IMR-90 (cell line): ENCODE measurements around the gene SLC7A7. TPM values are rescaled to one million over a fixed set of nuclear protein-coding genes. Genes with fewer than 3 reads are reported as not detected.
A peak's percentile ranks its signal among the peaks of the same experiment; 100 is the strongest.

Experiments used
- ATAC-seq: fragments of 200-7000 bp; cut with Tn5 transposase; 2 replicates; pipeline ENCODE4 v1.9.1; 2020; ENCODE audit warnings: low read depth, mild to moderate bottlenecking, moderate library complexity
- BruUV-seq: library from RNA; stranded (reverse); fragments of 400-500 nt; replicated peaks from 2 replicates; lab custom pipeline; 2021; lab: Mats Ljungman, UMichigan
- CTCF ChIA-PET: fragments of 300-600 bp; formaldehyde crosslinking; extraction: SDS; loops from one replicate; lab custom pipeline; 2021; ENCODE audit warnings: antibody characterized with exemption; lab: Yijun Ruan, JAX
- POLR2A ChIA-PET: fragments of 300-600 bp; sonication (Branson Sonifier 250); formaldehyde crosslinking; loops from one replicate; lab custom pipeline; 2022; ENCODE audit warnings: antibody characterized with exemption; ENCODE audit not compliant: unreplicated experiment; lab: Charles Lee
- DNase-seq: peaks from one replicate; pipeline ENCODE4 v3.0.0; 2013
- H2AFZ ChIP-seq: replicated peaks from 2 replicates; pipeline ENCODE3; 2013; ENCODE audit warnings: low read length, mild to moderate bottlenecking; ENCODE audit not compliant: poor library complexity
- H2AK5ac ChIP-seq: 2 replicates; pipeline ENCODE4 v1.6.1; 2013; ENCODE audit warnings: low read depth, low read length, inconsistent platforms
- H2AK9ac ChIP-seq: replicated peaks from 2 replicates; pipeline ENCODE3; 2013; ENCODE audit warnings: mild to moderate bottlenecking, low read depth, low read length, moderate library complexity; ENCODE audit not compliant: poor library complexity
- H2BK120ac ChIP-seq: 2 replicates; pipeline ENCODE4 v1.6.1; 2013; ENCODE audit warnings: low read depth, low read length, inconsistent platforms
- H2BK15ac ChIP-seq: 3 replicates; pipeline ENCODE4 v1.6.1; 2013; ENCODE audit warnings: low read depth, low read length, inconsistent platforms
- H2BK20ac ChIP-seq: 2 replicates; pipeline ENCODE4 v1.6.1; 2013; ENCODE audit warnings: low read depth, mild to moderate bottlenecking, inconsistent platforms, low read length, moderate library complexity
- H2BK5ac ChIP-seq: 2 replicates; pipeline ENCODE4 v1.6.1; 2013; ENCODE audit warnings: mild to moderate bottlenecking, low read depth, low read length, inconsistent platforms; ENCODE audit not compliant: poor library complexity, severe bottlenecking
- H3K14ac ChIP-seq: replicated peaks from 2 replicates; pipeline ENCODE4 v1.6.1; 2013; ENCODE audit warnings: low read depth, low read length, inconsistent platforms
- H3K18ac ChIP-seq: 2 replicates; pipeline ENCODE4 v1.6.1; 2013; ENCODE audit warnings: low read depth, low read length, control low read depth
- H3K23ac ChIP-seq: 2 replicates; pipeline ENCODE4 v1.6.1; 2013; ENCODE audit warnings: low read depth, low read length, inconsistent platforms
- H3K27ac ChIP-seq: 2 replicates; pipeline ENCODE4 v1.5.1; 2013; ENCODE audit warnings: mild to moderate bottlenecking, control low read depth, low read length; ENCODE audit not compliant: insufficient read depth
- H3K27me3 ChIP-seq: 2 replicates; pipeline ENCODE4 v1.6.1; 2013; ENCODE audit warnings: low read length; ENCODE audit not compliant: control insufficient read depth, insufficient read depth
- H3K36me3 ChIP-seq: 2 replicates; pipeline ENCODE4 v1.6.1; 2013; ENCODE audit warnings: low read length, mixed read lengths; ENCODE audit not compliant: control insufficient read depth, insufficient read depth
- H3K4ac ChIP-seq: 2 replicates; pipeline ENCODE4 v1.6.1; 2013; ENCODE audit warnings: low read depth, low read length, inconsistent platforms
- H3K4me1 ChIP-seq: 2 replicates; pipeline ENCODE4 v1.6.1; 2013; ENCODE audit warnings: low read length, mixed read lengths; ENCODE audit not compliant: control insufficient read depth, insufficient read depth
- H3K4me2 ChIP-seq: 2 replicates; pipeline ENCODE4 v1.6.1; 2013; ENCODE audit warnings: low read depth, mild to moderate bottlenecking, control low read depth, low read length, moderate library complexity
- H3K4me3 ChIP-seq: 2 replicates; pipeline ENCODE4 v1.5.1; 2013; ENCODE audit warnings: low read depth, mild to moderate bottlenecking, control low read depth, low read length, moderate library complexity; ENCODE audit not compliant: insufficient read depth
- H3K56ac ChIP-seq: 2 replicates; pipeline ENCODE4 v1.6.1; 2013; ENCODE audit warnings: low read length, inconsistent platforms; ENCODE audit not compliant: insufficient read depth; ENCODE audit errors: extremely low read depth
- H3K79me1 ChIP-seq, 2 experiments: 2 replicates each; pipeline ENCODE4 v1.6.1; 2013; ENCODE audit warnings: low read length in 2 of 2, inconsistent platforms in 1 of 2, low read depth in 1 of 2
- H3K9ac ChIP-seq: 2 replicates; pipeline ENCODE4 v1.6.1; 2013; ENCODE audit warnings: low read depth, low read length, control low read depth
- H3K9me1 ChIP-seq: 2 replicates; pipeline ENCODE4 v1.6.1; 2013; ENCODE audit warnings: low read length, inconsistent platforms; ENCODE audit not compliant: insufficient read depth
- H3K9me3 ChIP-seq: 2 replicates; pipeline ENCODE4 v1.6.1; 2013; ENCODE audit warnings: low read length; ENCODE audit not compliant: control insufficient read depth, insufficient read depth
- H4K20me1 ChIP-seq: 2 replicates; pipeline ENCODE4 v1.6.1; 2013; ENCODE audit warnings: low read length, inconsistent platforms; ENCODE audit not compliant: insufficient read depth
- H4K5ac ChIP-seq: 2 replicates; pipeline ENCODE4 v1.6.1; 2013; ENCODE audit warnings: mild to moderate bottlenecking, low read depth, low read length, control low read depth
- H4K8ac ChIP-seq, 2 experiments: 2 replicates each; pipeline ENCODE4 v1.6.1; 2013; ENCODE audit warnings: low read depth in 2 of 2, low read length in 2 of 2, control low read depth in 1 of 2, inconsistent platforms in 1 of 2
- H4K91ac ChIP-seq: 2 replicates; pipeline ENCODE4 v1.6.1; 2013; ENCODE audit warnings: low read depth, low read length, inconsistent platforms; ENCODE audit not compliant: insufficient read depth
- BHLHE40 ChIP-seq: fragments of 150-350 bp; IDR thresholded peaks from 2 replicates; pipeline ENCODE4 v1.6.1; 2016; ENCODE audit warnings: mild to moderate bottlenecking, low read depth, low read length
- CEBPB ChIP-seq: IDR thresholded peaks from 2 replicates; pipeline ENCODE4 v1.6.1; 2012; ENCODE audit warnings: low read depth, low read length, improper control_type of control experiment
- CHD1 ChIP-seq: IDR thresholded peaks from 2 replicates; pipeline ENCODE4 v1.6.1; 2012; ENCODE audit warnings: low read depth, low read length, improper control_type of control experiment
- FOS ChIP-seq: fragments of 150-350 bp; IDR thresholded peaks from 2 replicates; pipeline ENCODE4 v1.6.1; 2016; ENCODE audit warnings: low read depth, low read length
- MAFK ChIP-seq: IDR thresholded peaks from 2 replicates; pipeline ENCODE4 v1.6.1; 2012; ENCODE audit warnings: low read depth, low read length, improper control_type of control experiment
- MAZ ChIP-seq: IDR thresholded peaks from 2 replicates; pipeline ENCODE4 v1.6.1; 2012; ENCODE audit warnings: low read depth, mild to moderate bottlenecking, low read length, improper control_type of control experiment, moderate library complexity, borderline replicate concordance
- MXI1 ChIP-seq: IDR thresholded peaks from 2 replicates; pipeline ENCODE4 v1.6.1; 2012; ENCODE audit warnings: low read depth, mild to moderate bottlenecking, low read length, moderate library complexity, borderline replicate concordance
- NFE2L2 ChIP-seq: fragments of 150-350 bp; IDR thresholded peaks from 2 replicates; pipeline ENCODE4 v1.6.1; 2016; ENCODE audit warnings: low read depth, mild to moderate bottlenecking, low read length
- POLR2A ChIP-seq: IDR thresholded peaks from 2 replicates; pipeline ENCODE4 v1.6.1; 2012; ENCODE audit warnings: mild to moderate bottlenecking, low read depth, low read length
- RCOR1 ChIP-seq: IDR thresholded peaks from 2 replicates; pipeline ENCODE4 v1.6.1; 2012; ENCODE audit warnings: mild to moderate bottlenecking, low read length, improper control_type of control experiment; ENCODE audit not compliant: insufficient replicate concordance
- RFX5 ChIP-seq: IDR thresholded peaks from 2 replicates; pipeline ENCODE4 v1.8.0; 2012; ENCODE audit warnings: low read depth, mild to moderate bottlenecking, low read length, moderate library complexity
- WGBS, 2 experiments: methylation state at CpG; one replicate each; pipeline versions ENCODE4 v1.1.5 to v1.1.7; 2013; ENCODE audit warnings: missing lambda C conversion rate in 2 of 2; ENCODE audit not compliant: insufficient read length in 1 of 2; ENCODE audit errors: extremely low coverage in 2 of 2; 5-methylcytosine and 5-hydroxymethylcytosine counted together
- dilution Hi-C: fragments of 300-500 bp; cut with HindIII; formaldehyde crosslinking; loops from one replicate; pipeline ENCODE4 v1.14.3; 2018; ENCODE audit warnings: low sequenced_read_pairs; ENCODE audit not compliant: unreplicated experiment
- in situ Hi-C: fragments of 300-500 bp; cut with MboI; formaldehyde crosslinking; loops from 3 replicates; pipeline ENCODE4 v1.14.3; 2019; ENCODE audit warnings: low sequenced_read_pairs, inconsistent platforms, mixed read lengths
- intact Hi-C: fragments of 100-400 bp; cut with micrococcal nuclease; formaldehyde crosslinking; loops from 2 replicates; pipeline ENCODE4 v1.10.0; 2022
- polyA plus RNA-seq, 3 experiments: library from polyadenylated mRNA; depleted of rRNA; stranded (reverse); fragments of >200 nt; gene quantifications; 2 replicates each; pipeline ENCODE4 v1.2.3, GENCODE V29; 2012; ENCODE audit warnings: low replicate concordance in 1 of 3
- total RNA-seq: library from RNA; depleted of rRNA; stranded (reverse); fragments of >200 nt; gene quantifications from 2 replicates; pipeline ENCODE4 v1.2.3, GENCODE V29; 2012
- TF ChIP-seq, protein P1 (sequence below): fragments of 150-350 bp; IDR thresholded peaks from 2 replicates; pipeline ENCODE4 v1.6.1; 2017; ENCODE audit warnings: mild to moderate bottlenecking, antibody characterized with exemption, low read length, low read depth
- TF ChIP-seq, protein P2 (sequence below): fragments of 150-350 bp; IDR thresholded peaks from 2 replicates; pipeline ENCODE4 v1.6.1; 2016; ENCODE audit warnings: low read depth, mild to moderate bottlenecking, low read length, moderate library complexity, borderline replicate concordance
- TF ChIP-seq, protein P3 (sequence below): conservative IDR thresholded peaks from 2 replicates; pipeline ENCODE4 v1.5.1; 2012; ENCODE audit warnings: mild to moderate bottlenecking, low read depth, low read length, improper control_type of control experiment

Gene SLC7A7
- total and polyA plus RNA-seq, 2 of the 4 experiments (the other 2 are of a cell fraction) = 1.8 to 2.0 TPM

DNA sequence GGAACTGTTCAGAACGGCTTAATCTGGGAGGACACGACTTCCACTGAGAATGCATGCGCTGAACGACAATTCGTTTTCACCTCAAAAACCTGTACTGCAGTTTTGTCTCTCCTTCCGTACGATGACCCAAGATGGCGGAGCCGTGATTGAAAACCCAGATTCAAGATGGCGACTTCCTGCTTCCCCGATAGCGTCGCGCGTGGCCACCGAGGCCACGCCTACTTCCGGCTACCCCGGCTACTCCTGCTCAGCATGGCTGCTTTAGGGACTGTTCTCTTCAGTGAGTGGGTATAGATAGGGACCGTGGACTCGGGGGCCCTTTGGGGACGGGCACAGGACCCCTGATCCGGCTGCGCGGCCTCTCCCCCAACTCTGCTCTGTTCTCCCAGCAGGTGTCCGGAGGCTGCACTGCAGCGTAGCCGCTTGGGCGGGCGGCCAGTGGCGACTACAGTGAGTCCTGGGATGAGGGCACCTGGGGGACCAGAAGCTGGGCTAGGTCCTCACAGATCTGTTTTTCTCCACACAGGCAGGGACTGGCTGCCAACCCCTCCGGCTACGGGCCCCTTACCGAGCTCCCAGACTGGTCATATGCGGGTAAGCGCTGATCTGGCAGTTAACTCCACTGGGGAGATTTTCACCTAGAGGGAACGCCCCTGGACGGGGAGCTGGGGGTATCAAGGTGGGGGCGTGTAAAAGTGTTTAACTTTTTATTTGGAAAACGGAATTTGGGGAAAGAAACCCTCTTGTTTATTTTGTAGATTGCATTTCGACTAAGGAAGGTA is 14.6 kb upstream of the SLC7A7 start, which contains the start of gene MRPL52:
Gene MRPL52, plus strand, starts transcription at position 227 of the 782 bp plus-strand sequence. Its CDS starts 26 bp downstream, at position 253.
- Histone ChIP-seq H3K14ac (peak within 1 kb of the TSS; percentile 99), H3K4me2 (peak within 1 kb of the TSS; percentile 97), H3K4me1 (peaks cover 6% of the 10 kb centered on the region), H3K79me1 (peaks cover 14 to 30% of the 10 kb centered on the region in 2 experiments), H3K4ac (peak within 1 kb of the TSS; percentile 98), H3K23ac (peak within 1 kb of the TSS; percentile 95), H2AK9ac (peak within 1 kb of the TSS; percentile 96), H3K27ac (peak within 1 kb of the TSS; percentile 82), H3K27me3 (no peaks in the 10 kb centered on the region), H3K4me3 (peak within 1 kb of the TSS; percentile 95), H3K9ac (peak within 1 kb of the TSS; percentile 84), H2BK15ac (peak within 1 kb of the TSS; percentile 98; the same call in 2 of the 3 replicates), H3K36me3 (peaks cover 6% of the 10 kb centered on the region; the same call in 1 of the 2 replicates), H3K18ac (peak within 1 kb of the TSS; percentile 100), H3K9me1 (0 out of 2 replicates have a peak, but pooled peaks cover 4% of the 10 kb centered on the region), H2BK120ac (peak within 1 kb of the TSS; percentile 95), H2BK20ac (peak within 1 kb of the TSS; percentile 97), H3K56ac (peak within 1 kb of the TSS; percentile 83), H4K8ac (peak within 1 kb of the TSS; percentile 100), H3K9me3 (no peaks in the 10 kb centered on the region), H4K5ac (peak within 1 kb of the TSS; percentile 100), H4K20me1 (no peaks in the 10 kb centered on the region), H4K91ac (peak within 1 kb of the TSS; percentile 99), H2AK5ac (peak within 1 kb of the TSS; percentile 55), H2BK5ac (peak within 1 kb of the TSS; percentile 91), H2AFZ (peak within 1 kb of the TSS; percentile 93)
- POLR2A ChIA-PET = interaction anchor here (0.6 to 1.0 kb wide), 4 partner anchors 11 to 163 kb away, joined by 3 read pairs; no protein-coding TSS in a partner anchor
- DNase-seq (peak; percentile 87), ATAC-seq (peak; percentile 97)
- 0% methylated on average over 6 of the region's 41 CpGs; no CpG with 5 or more reads in 1 of the 2 experiments for WGBS, 2 experiments
- intact Hi-C loops (no loop called here), dilution Hi-C loops (no loop called here), in situ Hi-C loops (no loop called here)
- CTCF ChIA-PET = interaction anchor here (0.6 to 2.1 kb wide), 5 partner anchors 18 to 258 kb away, joined by 3 to 12 read pairs (median 5); no protein-coding TSS in a partner anchor
- BruUV-seq = no TSS peak
- TF ChIP-seq, protein P1, sequence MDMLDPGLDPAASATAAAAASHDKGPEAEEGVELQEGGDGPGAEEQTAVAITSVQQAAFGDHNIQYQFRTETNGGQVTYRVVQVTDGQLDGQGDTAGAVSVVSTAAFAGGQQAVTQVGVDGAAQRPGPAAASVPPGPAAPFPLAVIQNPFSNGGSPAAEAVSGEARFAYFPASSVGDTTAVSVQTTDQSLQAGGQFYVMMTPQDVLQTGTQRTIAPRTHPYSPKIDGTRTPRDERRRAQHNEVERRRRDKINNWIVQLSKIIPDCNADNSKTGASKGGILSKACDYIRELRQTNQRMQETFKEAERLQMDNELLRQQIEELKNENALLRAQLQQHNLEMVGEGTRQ = peak; percentile 16; the same call in 1 of the 2 replicates
- TF ChIP-seq NFE2L2 (no peak), BHLHE40 (no peak), MAFK (no peak), MXI1 (peak; percentile 89), FOS (no peak), MAZ (no peak), RFX5 (no peak), CHD1 (no peak), CEBPB (no peak), POLR2A (peak; percentile 85), RCOR1 (no peak)
- TF ChIP-seq, protein P2, sequence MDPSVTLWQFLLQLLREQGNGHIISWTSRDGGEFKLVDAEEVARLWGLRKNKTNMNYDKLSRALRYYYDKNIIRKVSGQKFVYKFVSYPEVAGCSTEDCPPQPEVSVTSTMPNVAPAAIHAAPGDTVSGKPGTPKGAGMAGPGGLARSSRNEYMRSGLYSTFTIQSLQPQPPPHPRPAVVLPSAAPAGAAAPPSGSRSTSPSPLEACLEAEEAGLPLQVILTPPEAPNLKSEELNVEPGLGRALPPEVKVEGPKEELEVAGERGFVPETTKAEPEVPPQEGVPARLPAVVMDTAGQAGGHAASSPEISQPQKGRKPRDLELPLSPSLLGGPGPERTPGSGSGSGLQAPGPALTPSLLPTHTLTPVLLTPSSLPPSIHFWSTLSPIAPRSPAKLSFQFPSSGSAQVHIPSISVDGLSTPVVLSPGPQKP = no peak
- TF ChIP-seq, protein P3, sequence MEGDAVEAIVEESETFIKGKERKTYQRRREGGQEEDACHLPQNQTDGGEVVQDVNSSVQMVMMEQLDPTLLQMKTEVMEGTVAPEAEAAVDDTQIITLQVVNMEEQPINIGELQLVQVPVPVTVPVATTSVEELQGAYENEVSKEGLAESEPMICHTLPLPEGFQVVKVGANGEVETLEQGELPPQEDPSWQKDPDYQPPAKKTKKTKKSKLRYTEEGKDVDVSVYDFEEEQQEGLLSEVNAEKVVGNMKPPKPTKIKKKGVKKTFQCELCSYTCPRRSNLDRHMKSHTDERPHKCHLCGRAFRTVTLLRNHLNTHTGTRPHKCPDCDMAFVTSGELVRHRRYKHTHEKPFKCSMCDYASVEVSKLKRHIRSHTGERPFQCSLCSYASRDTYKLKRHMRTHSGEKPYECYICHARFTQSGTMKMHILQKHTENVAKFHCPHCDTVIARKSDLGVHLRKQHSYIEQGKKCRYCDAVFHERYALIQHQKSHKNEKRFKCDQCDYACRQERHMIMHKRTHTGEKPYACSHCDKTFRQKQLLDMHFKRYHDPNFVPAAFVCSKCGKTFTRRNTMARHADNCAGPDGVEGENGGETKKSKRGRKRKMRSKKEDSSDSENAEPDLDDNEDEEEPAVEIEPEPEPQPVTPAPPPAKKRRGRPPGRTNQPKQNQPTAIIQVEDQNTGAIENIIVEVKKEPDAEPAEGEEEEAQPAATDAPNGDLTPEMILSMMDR = no peak
